NCI-H345 (cell line): ENCODE data around the gene STX7.
"Not testable (repeated sequence)": the region's sequence is repeated elsewhere in the genome, so short reads cannot be mapped to it uniquely, and the experiment has no call there.

ENCODE experiments used
- DNase-seq: peaks from one replicate; lab custom pipeline; 2025; lab: John Stamatoyannopoulos, UW

Gene STX7

GRCh38 chr6:132512638-132513632 lies at the start of gene STX7:
Gene STX7 (minus strand): TSS chr6:132513116. CDS start chr6:132503530, 9,586 bp downstream.
- DNase-seq = peak; percentile 86

- DNase-seq = not testable (repeated sequence)
Observed at GRCh38 chr6:132560087-132560486, 47.2 kb upstream of the STX7 start.

GRCh38 chr6:132552372-132552771 lies 39.5 kb upstream of the STX7 start, which contains the start of gene TAAR8:
Gene TAAR8 (plus strand): TSS chr6:132552672. CDS start chr6:132552693, 21 bp downstream.
- DNase-seq = no peak

GRCh38 chr6:132551214-132551613 lies 38.3 kb upstream of the STX7 start:
- no peak for DNase-seq

- no peak for DNase-seq
Observed at GRCh38 chr6:132548746-132549463, 36.0 kb upstream of the STX7 start.

GRCh38 chr6:132544826-132545225 lies 31.9 kb upstream of the STX7 start:
- DNase-seq = no peak

- no peak for DNase-seq
Observed at GRCh38 chr6:132537977-132538376, 25.1 kb upstream of the STX7 start, which contains the start of gene TAAR9. Gene TAAR9 (plus strand): TSS chr6:132538277. CDS start chr6:132538290, 13 bp downstream.

- no peak for DNase-seq
Observed at GRCh38 chr6:132537145-132537544, 24.2 kb upstream of the STX7 start.

GRCh38 chr6:132534546-132534945 lies 21.6 kb upstream of the STX7 start:
- not testable (repeated sequence) for DNase-seq

GRCh38 chr6:132530293-132530974 lies 17.5 kb upstream of the STX7 start:
- DNase-seq = peak; percentile 65

GRCh38 chr6:132527791-132528190 lies 14.9 kb upstream of the STX7 start:
- DNase-seq = peak; percentile 8

GRCh38 chr6:132526461-132526860 lies 13.5 kb upstream of the STX7 start:
- no peak for DNase-seq

GRCh38 chr6:132525866-132526265 lies 12.9 kb upstream of the STX7 start:
- DNase-seq = no peak

GRCh38 chr6:132524646-132525045 lies 11.7 kb upstream of the STX7 start:
- DNase-seq = no peak

GRCh38 chr6:132520953-132521352 lies 8.0 kb upstream of the STX7 start:
- no peak for DNase-seq

- DNase-seq = no peak
Observed at GRCh38 chr6:132515386-132515785, 2.5 kb upstream of the STX7 start.

- DNase-seq = no peak
Observed at GRCh38 chr6:132513831-132514545, 1.1 kb upstream of the STX7 start.

GRCh38 chr6:132512342-132512637 lies 626 bp downstream of the STX7 start:
- DNase-seq = no peak

- DNase-seq = no peak
Observed at GRCh38 chr6:132511831-132512220, 1.1 kb downstream of the STX7 start.

- no peak for DNase-seq
Observed at GRCh38 chr6:132511210-132511830, 1.6 kb downstream of the STX7 start.
